GM19043 (cell line): ENCODE results near the gene MMP14.
"Not testable (repeated sequence)": the region's sequence is repeated elsewhere in the genome, so short reads cannot be mapped to it uniquely, and the experiment has no call there.

Experiments
- ATAC-seq: cut with Tn5 transposase; IDR thresholded peaks from one replicate; pipeline ENCODE4 v1.9.1; 2021; ENCODE audit warnings: low read depth; ENCODE audit not compliant: unreplicated experiment

MMP14 gene

GRCh38 chr14:22839159-22839779, 2.9 kb downstream of the MMP14 start:
- no peak for ATAC-seq

- no peak for ATAC-seq
Observed at GRCh38 chr14:22841311-22841710, 4.9 kb downstream of the MMP14 start.

GRCh38 chr14:22841769-22842168, 5.4 kb downstream of the MMP14 start:
- ATAC-seq: no peak

- no peak for ATAC-seq
Observed at GRCh38 chr14:22842211-22843122, 6.1 kb downstream of the MMP14 start.

GRCh38 chr14:22843123-22843925, 6.9 kb downstream of the MMP14 start:
- no peak for ATAC-seq

- no peak for ATAC-seq
Observed at GRCh38 chr14:22844221-22845102, 8.1 kb downstream of the MMP14 start.

GRCh38 chr14:22845103-22845394, 8.7 kb downstream of the MMP14 start:
- ATAC-seq: no peak

GRCh38 chr14:22845821-22846625, 9.6 kb downstream of the MMP14 start:
- no peak for ATAC-seq

- no peak for ATAC-seq
Observed at GRCh38 chr14:22846811-22847307, 10.5 kb downstream of the MMP14 start.

- ATAC-seq: no peak
Observed at GRCh38 chr14:22847661-22848341, 11.4 kb downstream of the MMP14 start.

GRCh38 chr14:22848351-22849164, 12.2 kb downstream of the MMP14 start:
- ATAC-seq: no peak

GRCh38 chr14:22849212-22849819, 12.9 kb downstream of the MMP14 start:
- ATAC-seq: no peak

GRCh38 chr14:22850944-22851764, 14.8 kb downstream of the MMP14 start:
- no peak for ATAC-seq

GRCh38 chr14:22852178-22852577, 15.8 kb downstream of the MMP14 start:
- not testable (repeated sequence) for ATAC-seq

GRCh38 chr14:22852599-22852939, 16.2 kb downstream of the MMP14 start:
- ATAC-seq: no peak

GRCh38 chr14:22852940-22853767, 16.8 kb downstream of the MMP14 start:
- ATAC-seq: no peak
